Activated CD8-positive, alpha-beta memory T cell treated with anti-CD3 and anti-CD28 coated beads for 1 hour (primary cell): Measurements from ENCODE around the gene GGCT.
"Not testable (repeated sequence)": the region's sequence is repeated elsewhere in the genome, so short reads cannot be mapped to it uniquely, and the experiment has no call there.

Experiments used
- DNase-seq, 2 donors: peaks; one replicate each; pipeline ENCODE4 v3.0.0-alpha.2; 2020; ENCODE audit warnings: low read depth in 1 of 2; ENCODE audit errors: extremely low read depth in 1 of 2

Gene GGCT

GRCh38 chr7:30519122-30519521 lies 14.5 kb upstream of the GGCT start:
- DNase-seq = no peak

- DNase-seq = no peak
These were observed 11.1 kb upstream of the GGCT start for GRCh38 chr7:30515761-30516160.

- no peak for DNase-seq
These were observed 10.1 kb upstream of the GGCT start for GRCh38 chr7:30514776-30515175.

GRCh38 chr7:30514177-30514576 lies 9.5 kb upstream of the GGCT start:
- DNase-seq = no peak

GRCh38 chr7:30513762-30514161 lies 9.1 kb upstream of the GGCT start:
- DNase-seq = no peak

GRCh38 chr7:30511973-30512662 lies 7.5 kb upstream of the GGCT start:
- no peak for DNase-seq

- no peak for DNase-seq
These were observed 6.9 kb upstream of the GGCT start for GRCh38 chr7:30511494-30511893.

- no peak for DNase-seq
These were observed 5.8 kb upstream of the GGCT start for GRCh38 chr7:30510124-30511075.

- DNase-seq = not testable (repeated sequence)
These were observed 4.7 kb upstream of the GGCT start for GRCh38 chr7:30509171-30509857.

GRCh38 chr7:30507346-30507900 lies 2.8 kb upstream of the GGCT start:
- DNase-seq = not testable (repeated sequence)

GRCh38 chr7:30505174-30505697 lies 607 bp upstream of the GGCT start:
- DNase-seq = no peak

- DNase-seq = no peak
These were observed 1.1 kb downstream of the GGCT start for GRCh38 chr7:30503274-30504212.

- no peak for DNase-seq
These were observed 2.0 kb downstream of the GGCT start for GRCh38 chr7:30502470-30503251.

- no peak for DNase-seq
These were observed 3.4 kb downstream of the GGCT start for GRCh38 chr7:30501264-30501663.

- no peak for DNase-seq
These were observed 11.4 kb downstream of the GGCT start for GRCh38 chr7:30493228-30493627.

- DNase-seq = no peak
These were observed 13.2 kb downstream of the GGCT start for GRCh38 chr7:30491417-30491816.

GRCh38 chr7:30487371-30487770 lies 17.3 kb downstream of the GGCT start:
- no peak for DNase-seq

GRCh38 chr7:30485667-30486066 lies 19.0 kb downstream of the GGCT start:
- DNase-seq = no peak

- not testable (repeated sequence) for DNase-seq
These were observed 23.2 kb downstream of the GGCT start for GRCh38 chr7:30481416-30481815.
